CD4-positive, CD25-positive, alpha-beta regulatory T cell (primary cell): ENCODE results near the gene DNMT3B. TPM values are rescaled to one million over a fixed set of nuclear protein-coding genes. Genes with fewer than 3 reads are reported as not detected.

Experiments
- ATAC-seq, 2 donors: fragments of 150-1000 bp; cut with Tn5 transposase; one replicate each; pipeline ENCODE4 v1.10.0; 2021; ENCODE audit warnings: low read depth in 2 of 2, moderate number of reproducible peaks in 2 of 2, moderate library complexity in 1 of 2
- DNase-seq, 3 donors: peaks; one replicate each; pipeline versions ENCODE4 v3.0.0 to v3.0.0-alpha.2; 2012 to 2022; ENCODE audit warnings: mixed read lengths in 1 of 3
- H3K27ac ChIP-seq: one replicate; pipeline ENCODE4 v1.7.0; 2013; ENCODE audit warnings: mild to moderate bottlenecking, low read length; ENCODE audit not compliant: insufficient read depth, poor library complexity, severe bottlenecking
- H3K27me3 ChIP-seq: one replicate; pipeline ENCODE4 v1.7.0; 2013; ENCODE audit warnings: low read length; ENCODE audit not compliant: control insufficient read depth, insufficient read depth
- H3K36me3 ChIP-seq: one replicate; pipeline ENCODE4 v1.7.0; 2013; ENCODE audit warnings: mild to moderate bottlenecking, low read length, moderate library complexity; ENCODE audit not compliant: control insufficient read depth, insufficient read depth
- H3K4me1 ChIP-seq: 2 replicates; pipeline ENCODE4 v1.7.0; 2013; ENCODE audit warnings: mild to moderate bottlenecking, low read length; ENCODE audit not compliant: insufficient read depth, control insufficient read depth, poor library complexity, severe bottlenecking
- H3K4me3 ChIP-seq: one replicate; pipeline ENCODE4 v1.7.0; 2013; ENCODE audit warnings: low read depth, mild to moderate bottlenecking, low read length, moderate library complexity
- H3K9me3 ChIP-seq, 2 experiments: 1 replicate in 1 of 2; 2 replicates in 1 of 2; pipeline ENCODE4 v1.7.0; 2013; ENCODE audit warnings: low read length in 2 of 2, mild to moderate bottlenecking in 1 of 2, moderate library complexity in 1 of 2; ENCODE audit not compliant: control insufficient read depth in 2 of 2
- H3K27ac Mint-ChIP-seq, 3 donors: one replicate each; pipeline ENCODE4 v1.8.0; 2020 to 2022; ENCODE audit warnings: mild to moderate bottlenecking in 3 of 3, mixed read lengths in 3 of 3, moderate library complexity in 2 of 3
- H3K27me3 Mint-ChIP-seq: one replicate; pipeline ENCODE4 v1.8.0; 2022; ENCODE audit warnings: mild to moderate bottlenecking, mixed read lengths
- H3K36me3 Mint-ChIP-seq: one replicate; pipeline ENCODE4 v1.8.0; 2020; ENCODE audit warnings: mixed read lengths
- H3K4me1 Mint-ChIP-seq, 4 donors: one replicate each; pipeline ENCODE4 v1.8.0; 2020 to 2022; ENCODE audit warnings: mixed read lengths in 4 of 4, mild to moderate bottlenecking in 1 of 4
- H3K4me3 Mint-ChIP-seq, 4 donors: one replicate each; pipeline ENCODE4 v1.8.0; 2020 to 2022; ENCODE audit warnings: mild to moderate bottlenecking in 4 of 4, mixed read lengths in 4 of 4, moderate library complexity in 3 of 4
- H3K9me3 Mint-ChIP-seq, 7 donors: one replicate each; pipeline ENCODE4 v1.8.0; 2020 to 2022; ENCODE audit warnings: mixed read lengths in 7 of 7, mild to moderate bottlenecking in 3 of 7, moderate library complexity in 2 of 7
- polyA plus RNA-seq, 4 donors: library from polyadenylated mRNA; unstranded; fragments of 300-500 nt; fragmentation: Illumina TruSeq; gene quantifications; one replicate each; pipeline ENCODE4 v1.2.3, GENCODE V29; 2021
- total RNA-seq: library from RNA; stranded (reverse); gene quantifications from one replicate; pipeline ENCODE4 v1.2.3, GENCODE V29; 2022

Gene DNMT3B
- total and polyA plus RNA-seq, 5 donors from 2014 or later: 0.14 to 0.47 TPM; not detected in 3

GRCh38 chr20:32808438-32808837 is 46.3 kb downstream of the DNMT3B start:
- no peak overlapping the region for H3K27ac ChIP-seq
- H3K27me3 Mint-ChIP-seq: no peaks in the 10 kb centered on the region
- no peak overlapping the region for H3K4me3 ChIP-seq
- no peak for ATAC-seq
- H3K27ac Mint-ChIP-seq: no peak overlapping the region
- H3K9me3 Mint-ChIP-seq: peaks cover 0 to 1% (median 0%) of the 10 kb centered on the region in 7 donors
- H3K36me3 ChIP-seq: no peaks in the 10 kb centered on the region
- H3K4me3 Mint-ChIP-seq: no peak overlapping the region
- H3K9me3 ChIP-seq: no peaks in the 10 kb centered on the region
- no peak for DNase-seq
- peaks cover 4% of the 10 kb centered on the region for H3K36me3 Mint-ChIP-seq
- H3K4me1 Mint-ChIP-seq: no peaks in the 10 kb centered on the region
- H3K27me3 ChIP-seq: no peaks in the 10 kb centered on the region
- H3K4me1 ChIP-seq: no peaks in the 10 kb centered on the region

DNA sequence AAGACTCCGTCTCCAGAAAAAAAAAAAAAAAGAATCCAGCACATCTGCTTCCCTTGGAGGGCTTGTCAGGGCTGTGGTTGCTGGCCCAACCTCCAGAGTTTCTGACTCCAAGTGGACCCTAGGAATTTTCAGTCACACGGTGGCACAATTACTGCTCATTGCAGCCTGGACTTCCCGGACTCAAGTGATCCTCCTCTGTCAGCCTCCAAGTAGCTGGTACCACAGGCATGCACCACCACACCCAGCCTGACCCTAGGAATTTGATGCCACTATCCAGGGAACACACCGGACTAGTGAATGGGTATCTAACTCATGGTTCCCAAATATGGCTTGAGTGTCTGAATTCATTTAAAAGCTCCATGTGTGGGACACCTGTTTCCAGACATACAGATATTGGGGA is 47.7 kb downstream of the DNMT3B start:
- H3K4me3 ChIP-seq: no peak overlapping the region
- Mint-ChIP-seq H3K4me3 (no peak overlapping the region), H3K27me3 (no peaks in the 10 kb centered on the region), H3K9me3 (no peaks in the 10 kb centered on the region), H3K27ac (no peak overlapping the region), H3K36me3 (peaks cover 4% of the 10 kb centered on the region), H3K4me1 (no peaks in the 10 kb centered on the region)
- no peaks in the 10 kb centered on the region for H3K27me3 ChIP-seq
- H3K36me3 ChIP-seq: no peaks in the 10 kb centered on the region
- H3K9me3 ChIP-seq: no peaks in the 10 kb centered on the region
- no peaks in the 10 kb centered on the region for H3K4me1 ChIP-seq
- DNase-seq: no peak
- no peak for ATAC-seq
- no peak overlapping the region for H3K27ac ChIP-seq

DNA sequence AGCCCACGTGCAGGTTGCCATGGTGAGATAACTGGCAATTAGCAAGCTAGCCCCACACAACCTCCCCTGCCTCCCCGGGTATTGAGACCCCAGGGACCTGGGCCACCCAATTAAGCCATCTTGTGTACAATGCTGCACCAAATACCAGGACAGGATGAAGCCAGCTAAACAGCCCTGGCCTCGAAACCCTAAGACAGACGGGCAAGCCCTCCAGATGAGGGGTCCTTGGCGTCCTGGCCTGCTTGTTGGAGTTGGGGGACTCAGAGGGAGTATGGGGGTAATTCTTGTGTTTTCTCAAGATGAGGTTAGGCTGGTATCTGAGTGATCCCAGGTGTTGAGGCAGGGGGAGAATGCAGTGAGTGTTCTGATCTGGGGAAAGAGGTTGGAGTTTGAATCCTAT is 48.8 kb downstream of the DNMT3B start:
- Histone ChIP-seq H3K4me3 (no peak overlapping the region), H3K27me3 (no peaks in the 10 kb centered on the region), H3K27ac (no peak overlapping the region), H3K4me1 (no peaks in the 10 kb centered on the region), H3K9me3 (no peaks in the 10 kb centered on the region), H3K36me3 (no peaks in the 10 kb centered on the region)
- Mint-ChIP-seq H3K27me3 (peaks cover 4% of the 10 kb centered on the region), H3K36me3 (peaks cover 4% of the 10 kb centered on the region), H3K4me3 (no peak overlapping the region), H3K9me3 (no peaks in the 10 kb centered on the region), H3K27ac (no peak overlapping the region), H3K4me1 (no peaks in the 10 kb centered on the region)
- no peak for DNase-seq
- no peak for ATAC-seq

- H3K36me3 Mint-ChIP-seq: peaks cover 4% of the 10 kb centered on the region
- H3K27ac Mint-ChIP-seq: no peak overlapping the region
- DNase-seq: no peak
- no peak for ATAC-seq
- H3K27me3 ChIP-seq: no peaks in the 10 kb centered on the region
- H3K27ac ChIP-seq: no peak overlapping the region
- no peaks in the 10 kb centered on the region for H3K4me1 Mint-ChIP-seq
- no peaks in the 10 kb centered on the region for H3K9me3 ChIP-seq
- H3K4me3 Mint-ChIP-seq: no peak overlapping the region
- no peaks in the 10 kb centered on the region for H3K4me1 ChIP-seq
- no peak overlapping the region for H3K4me3 ChIP-seq
- H3K9me3 Mint-ChIP-seq: no peaks in the 10 kb centered on the region
- H3K27me3 Mint-ChIP-seq: peaks cover 4% of the 10 kb centered on the region
- H3K36me3 ChIP-seq: no peaks in the 10 kb centered on the region
These were observed 49.7 kb downstream of the DNMT3B start for GRCh38 chr20:32811886-32812285.

GRCh38 chr20:32819992-32820697 is 58.0 kb downstream of the DNMT3B start:
- ATAC-seq: peak; percentile 80 to 81
- Mint-ChIP-seq H3K27me3 (peaks cover 4% of the 10 kb centered on the region), H3K4me3 (peak overlapping the region; percentile 97 to 98 (median 97)), H3K27ac (peak overlapping the region; percentile 78 to 99 (median 96)), H3K36me3 (peaks cover 5% of the 10 kb centered on the region), H3K4me1 (peaks cover 21 to 52% (median 40%) of the 10 kb centered on the region in 4 donors), H3K9me3 (no peaks in the 10 kb centered on the region)
- H3K9me3 ChIP-seq: no peaks in the 10 kb centered on the region
- no peaks in the 10 kb centered on the region for H3K27me3 ChIP-seq
- peak overlapping the region; percentile 96 for H3K4me3 ChIP-seq
- H3K4me1 ChIP-seq: peaks cover 50% of the 10 kb centered on the region
- peak; percentile 78 to 93 (median 84) for DNase-seq
- H3K27ac ChIP-seq: peak overlapping the region; percentile 90
- H3K36me3 ChIP-seq: no peaks in the 10 kb centered on the region

- Histone ChIP-seq H3K4me1 (peaks cover 50% of the 10 kb centered on the region), H3K27me3 (no peaks in the 10 kb centered on the region), H3K4me3 (peak overlapping the region; percentile 96), H3K9me3 (no peaks in the 10 kb centered on the region), H3K27ac (peak overlapping the region; percentile 90), H3K36me3 (peaks cover 2% of the 10 kb centered on the region)
- DNase-seq (no peak), ATAC-seq (no peak)
- peak overlapping the region; percentile 78 to 99 (median 96) for H3K27ac Mint-ChIP-seq
- no peaks in the 10 kb centered on the region for H3K9me3 Mint-ChIP-seq
- peaks cover 9% of the 10 kb centered on the region for H3K36me3 Mint-ChIP-seq
- peaks cover 21 to 57% (median 44%) of the 10 kb centered on the region in 4 donors for H3K4me1 Mint-ChIP-seq
- peak overlapping the region; percentile 97 to 98 (median 97) for H3K4me3 Mint-ChIP-seq
- H3K27me3 Mint-ChIP-seq: no peaks in the 10 kb centered on the region
These were observed 58.7 kb downstream of the DNMT3B start for GRCh38 chr20:32820698-32821377.

DNA sequence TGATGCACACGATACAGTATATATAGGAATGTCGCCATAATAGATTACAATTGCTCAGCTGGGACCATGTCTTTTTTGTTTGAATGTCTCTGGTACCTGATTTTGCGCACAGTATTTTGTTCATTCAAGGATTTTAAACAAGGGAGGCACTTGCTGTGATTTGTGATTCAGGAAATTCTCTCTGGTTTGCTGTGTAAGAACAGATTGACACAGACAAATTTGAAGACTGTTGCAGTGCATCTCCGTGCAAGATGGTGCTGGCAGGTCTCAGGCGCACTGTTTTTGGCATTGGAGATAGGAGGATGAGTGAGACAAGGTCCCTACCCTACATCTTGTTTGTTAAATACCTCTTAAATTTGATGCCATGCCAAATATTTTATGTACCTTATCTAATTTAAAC is 60.0 kb downstream of the DNMT3B start:
- Histone ChIP-seq H3K9me3 (no peaks in the 10 kb centered on the region), H3K27ac (peak overlapping the region; percentile 37), H3K4me3 (peak overlapping the region; percentile 96), H3K36me3 (peaks cover 12% of the 10 kb centered on the region), H3K27me3 (no peaks in the 10 kb centered on the region), H3K4me1 (peaks cover 50% of the 10 kb centered on the region)
- Mint-ChIP-seq H3K27ac (peak overlapping the region in 2 of 3 donors; percentile 78 to 79), H3K4me1 (peaks cover 21 to 63% (median 49%) of the 10 kb centered on the region in 4 donors), H3K4me3 (peak overlapping the region in 3 of 4 donors; percentile 97), H3K9me3 (no peaks in the 10 kb centered on the region), H3K36me3 (peaks cover 15% of the 10 kb centered on the region), H3K27me3 (no peaks in the 10 kb centered on the region)
- no peak for DNase-seq
- no peak for ATAC-seq
